ENCODE data around the gene EFNB2. TPM values are rescaled to one million over a fixed set of nuclear protein-coding genes. Genes with fewer than 3 reads are reported as not detected.

EFNB2 gene
- polyA plus RNA-seq, 3 donors, result not detected

GRCh38 chr13:106573284-106573846 is 37.9 kb upstream of the EFNB2 start:
- H2AFZ ChIP-seq (ENCODE audit: insufficient read depth, low read depth, low read length, poor library complexity, severe bottlenecking), result no peak overlapping the region
- intact Hi-C loops (cut with micrococcal nuclease), result no loop called here
- peaks cover 4 to 7% of the 10 kb centered on the region in 2 donors for H3K4me1 ChIP-seq (ENCODE audit: control insufficient read depth in 1 of 2, insufficient read depth in 2 of 2, low read length in 2 of 2)
- H3K4me1 Mint-ChIP-seq, result peaks cover 3% of the 10 kb centered on the region
- H3K27ac Mint-ChIP-seq, result no peak overlapping the region
- no peak overlapping the region for H3K4me2 ChIP-seq (replicated peaks; ENCODE audit: extremely low read depth, low read length, poor library complexity, severe bottlenecking)
- no peaks in the 10 kb centered on the region for H3K27me3 ChIP-seq (ENCODE audit: control insufficient read depth in 2 of 2, insufficient read depth in 2 of 2, low read length in 2 of 2)
- H3K9me3 ChIP-seq (replicated peaks in 1 of 2; ENCODE audit: control insufficient read depth in 1 of 2, insufficient read depth in 1 of 2, low read length in 2 of 2), result no peaks in the 10 kb centered on the region
- H3K4me3 ChIP-seq (replicated peaks in 1 of 3; ENCODE audit: low read depth in 2 of 3, low read length in 3 of 3), result no peak overlapping the region
- no peak overlapping the region for H3K27ac ChIP-seq (ENCODE audit: low read depth in 1 of 2, low read length in 2 of 2)
- TF ChIP-seq CTCF (IDR thresholded peaks at IDR 0.05), result no peak
- WGBS (ENCODE audit: insufficient coverage), result 71% methylated on average over 4 of the region's 8 CpGs
- no peaks in the 10 kb centered on the region for H3K36me3 Mint-ChIP-seq
- no peak overlapping the region for H3K9ac ChIP-seq (ENCODE audit: insufficient read depth, low read length, poor library complexity, severe bottlenecking)
- H3K36me3 ChIP-seq (replicated peaks in 1 of 2; ENCODE audit: control insufficient read depth in 1 of 2, insufficient read depth in 2 of 2, low read length in 2 of 2), result no peaks in the 10 kb centered on the region
- H3K4me3 Mint-ChIP-seq, result no peak overlapping the region
- peaks cover 0 to 4% (median 0%) of the 10 kb centered on the region in 3 donors for H3K27me3 Mint-ChIP-seq (ENCODE audit: low read depth in 3 of 3)
- H4K20me1 ChIP-seq (ENCODE audit: insufficient read depth, low read length), result no peaks in the 10 kb centered on the region
- no peaks in the 10 kb centered on the region for H3K79me2 ChIP-seq (ENCODE audit: insufficient read depth, low read length)
- H3K9me3 Mint-ChIP-seq, result peaks cover 0 to 9% (median 3%) of the 10 kb centered on the region in 7 donors
- no peak for DNase-seq

- peak overlapping the region in 1 of 2 donors; percentile 40 for H3K4me3 Mint-ChIP-seq
- peaks cover 0 to 9% (median 2%) of the 10 kb centered on the region in 7 donors for H3K9me3 Mint-ChIP-seq
- H3K27ac ChIP-seq (ENCODE audit: low read depth in 1 of 2, low read length in 2 of 2), result no peak overlapping the region
- no peaks in the 10 kb centered on the region for H3K27me3 ChIP-seq (ENCODE audit: control insufficient read depth in 2 of 2, insufficient read depth in 2 of 2, low read length in 2 of 2)
- no peaks in the 10 kb centered on the region for H3K36me3 ChIP-seq (replicated peaks in 1 of 2; ENCODE audit: control insufficient read depth in 1 of 2, insufficient read depth in 2 of 2, low read length in 2 of 2)
- H3K4me1 ChIP-seq (ENCODE audit: control insufficient read depth in 1 of 2, insufficient read depth in 2 of 2, low read length in 2 of 2), result peaks cover 24 to 26% of the 10 kb centered on the region in 2 donors
- H2AFZ ChIP-seq (ENCODE audit: insufficient read depth, low read depth, low read length, poor library complexity, severe bottlenecking), result no peak overlapping the region
- H3K9me3 ChIP-seq (replicated peaks in 1 of 2; ENCODE audit: control insufficient read depth in 1 of 2, insufficient read depth in 1 of 2, low read length in 2 of 2), result no peaks in the 10 kb centered on the region
- no peak for TF ChIP-seq CTCF (IDR thresholded peaks at IDR 0.05)
- no peak overlapping the region for H3K4me2 ChIP-seq (replicated peaks; ENCODE audit: extremely low read depth, low read length, poor library complexity, severe bottlenecking)
- H3K79me2 ChIP-seq (ENCODE audit: insufficient read depth, low read length), result peaks cover 26% of the 10 kb centered on the region
- peak; percentile 52 to 77 (median 57) for DNase-seq
- peak overlapping the region in 1 of 7 donors; percentile 72 for H3K27ac Mint-ChIP-seq
- peaks cover 24% of the 10 kb centered on the region for H3K4me1 Mint-ChIP-seq
- H3K9ac ChIP-seq (ENCODE audit: insufficient read depth, low read length, poor library complexity, severe bottlenecking), result no peak overlapping the region
- intact Hi-C loops (cut with micrococcal nuclease), result no loop called here
- H3K27me3 Mint-ChIP-seq (ENCODE audit: low read depth in 3 of 3), result peaks cover 0 to 4% (median 1%) of the 10 kb centered on the region in 3 donors
- no peak overlapping the region for H3K4me3 ChIP-seq (replicated peaks in 1 of 3; ENCODE audit: low read depth in 2 of 3, low read length in 3 of 3)
- peaks cover 21% of the 10 kb centered on the region for H4K20me1 ChIP-seq (ENCODE audit: insufficient read depth, low read length)
- no peaks in the 10 kb centered on the region for H3K36me3 Mint-ChIP-seq
- 48% methylated on average over 10 of the region's 14 CpGs for WGBS (ENCODE audit: insufficient coverage)
Observed at GRCh38 chr13:106570299-106570852, 34.9 kb upstream of the EFNB2 start.

Data from CD14-positive monocyte (primary cell).